ENCODE data around the gene LDHB.

GRCh38 chr12:21615431-21615830 lies 42.2 kb downstream of the LDHB start:
- no peak for TF ChIP-seq POLR2A (IDR thresholded peaks at IDR 0.05)
- TF ChIP-seq CTCF (IDR thresholded peaks at IDR 0.05): no peak
- no peak for TF ChIP-seq POLR2AphosphoS5 (IDR thresholded peaks at IDR 0.05)
